Parathyroid adenoma (tissue), 2 donors: ENCODE results near the gene LPP.

Experiments
- H2AFZ ChIP-seq: fragments of 300-600 bp; sonication (generic); one replicate; pipeline ENCODE4 v1.7.0; 2017; ENCODE audit warnings: antibody characterized with exemption, mild to moderate bottlenecking
- H3K27ac ChIP-seq: fragments of 300-600 bp; sonication (generic); one replicate; pipeline ENCODE4 v1.7.0; 2017
- H3K27me3 ChIP-seq: fragments of 300-600 bp; sonication (generic); one replicate; pipeline ENCODE4 v1.7.0; 2017; ENCODE audit warnings: low read length; ENCODE audit not compliant: control insufficient read depth, insufficient read depth
- H3K36me3 ChIP-seq: fragments of 300-600 bp; sonication (generic); one replicate; pipeline ENCODE4 v1.7.0; 2017; ENCODE audit warnings: low read length; ENCODE audit not compliant: control insufficient read depth, insufficient read depth
- H3K4me1 ChIP-seq: fragments of 300-600 bp; sonication (generic); one replicate; pipeline ENCODE4 v1.7.0; 2017; ENCODE audit warnings: control low read depth
- H3K4me2 ChIP-seq: fragments of 300-600 bp; sonication (generic); one replicate; pipeline ENCODE4 v1.7.0; 2017; ENCODE audit warnings: low read length
- H3K4me3 ChIP-seq: fragments of 300-600 bp; sonication (generic); one replicate; pipeline ENCODE4 v1.7.0; 2017; ENCODE audit warnings: low read depth, low read length
- H3K79me2 ChIP-seq: fragments of 300-600 bp; sonication (generic); one replicate; pipeline ENCODE4 v1.7.0; 2017; ENCODE audit warnings: control low read depth
- H3K9ac ChIP-seq: fragments of 300-600 bp; sonication (generic); one replicate; pipeline ENCODE4 v1.7.0; 2017; ENCODE audit warnings: mild to moderate bottlenecking
- H3K9me3 ChIP-seq: fragments of 300-600 bp; sonication (generic); one replicate; pipeline ENCODE4 v1.7.0; 2017; ENCODE audit warnings: low read length; ENCODE audit not compliant: control insufficient read depth
- CTCF ChIP-seq: fragments of 300-600 bp; sonication (generic); IDR thresholded peaks from one replicate; pipeline ENCODE4 v1.7.0; 2017; ENCODE audit warnings: antibody characterized with exemption, mild to moderate bottlenecking
- donor health status: primary hyperparathyroidism.

The LPP gene

GRCh38 chr3:188339410-188340295 is 185.7 kb downstream of the LPP start:
- no peak overlapping the region for H3K9ac ChIP-seq
- no peak overlapping the region for H2AFZ ChIP-seq
- H3K27ac ChIP-seq: no peak overlapping the region
- H3K79me2 ChIP-seq: peaks cover 11% of the 10 kb centered on the region
- no peaks in the 10 kb centered on the region for H3K27me3 ChIP-seq
- H3K4me1 ChIP-seq: peaks cover 6% of the 10 kb centered on the region
- no peak overlapping the region for H3K4me3 ChIP-seq
- no peak overlapping the region for H3K4me2 ChIP-seq
- no peaks in the 10 kb centered on the region for H3K9me3 ChIP-seq
- TF ChIP-seq CTCF: no peak
- H3K36me3 ChIP-seq: no peaks in the 10 kb centered on the region

GRCh38 chr3:188341501-188341900 is 187.5 kb downstream of the LPP start:
- H2AFZ ChIP-seq: no peak overlapping the region
- H3K79me2 ChIP-seq: no peaks in the 10 kb centered on the region
- peaks cover 6% of the 10 kb centered on the region for H3K4me1 ChIP-seq
- no peak for TF ChIP-seq CTCF
- H3K4me3 ChIP-seq: no peak overlapping the region
- no peak overlapping the region for H3K27ac ChIP-seq
- H3K9ac ChIP-seq: no peak overlapping the region
- no peak overlapping the region for H3K4me2 ChIP-seq
- H3K36me3 ChIP-seq: no peaks in the 10 kb centered on the region
- H3K27me3 ChIP-seq: no peaks in the 10 kb centered on the region
- H3K9me3 ChIP-seq: no peaks in the 10 kb centered on the region

- H3K9me3 ChIP-seq: no peaks in the 10 kb centered on the region
- H3K36me3 ChIP-seq: no peaks in the 10 kb centered on the region
- no peaks in the 10 kb centered on the region for H3K27me3 ChIP-seq
- no peak overlapping the region for H3K27ac ChIP-seq
- H3K4me1 ChIP-seq: peaks cover 6% of the 10 kb centered on the region
- H3K4me3 ChIP-seq: no peak overlapping the region
- TF ChIP-seq CTCF: no peak
- no peak overlapping the region for H3K9ac ChIP-seq
- H3K79me2 ChIP-seq: no peaks in the 10 kb centered on the region
- H2AFZ ChIP-seq: no peak overlapping the region
- H3K4me2 ChIP-seq: no peak overlapping the region
These were observed 189.2 kb downstream of the LPP start for GRCh38 chr3:188342991-188343732.

GRCh38 chr3:188343894-188344293 is 189.9 kb downstream of the LPP start:
- TF ChIP-seq CTCF: no peak
- H3K27me3 ChIP-seq: no peaks in the 10 kb centered on the region
- H3K4me3 ChIP-seq: no peak overlapping the region
- no peak overlapping the region for H3K9ac ChIP-seq
- H3K4me1 ChIP-seq: peaks cover 12% of the 10 kb centered on the region
- H2AFZ ChIP-seq: no peak overlapping the region
- H3K9me3 ChIP-seq: no peaks in the 10 kb centered on the region
- H3K36me3 ChIP-seq: no peaks in the 10 kb centered on the region
- no peak overlapping the region for H3K27ac ChIP-seq
- H3K4me2 ChIP-seq: no peak overlapping the region
- H3K79me2 ChIP-seq: no peaks in the 10 kb centered on the region
